ENCODE results near the gene NUP210. TPM values are rescaled to one million over a fixed set of nuclear protein-coding genes. Genes with fewer than 3 reads are reported as not detected.

The NUP210 gene
- total and polyA plus RNA-seq, 2 donors (not counting 3 experiments of a cell fraction or from before 2014, with no cell fraction given): 0.14 to 0.84 TPM

- Histone ChIP-seq H4K20me1 (replicated peaks; ENCODE audit: control insufficient read depth, extremely low read depth, insufficient read depth, low read length) (no peaks in the 10 kb centered on the region), H3K4me1 (ENCODE audit: control insufficient read depth, extremely low read depth, insufficient read depth, low read length) (no peaks in the 10 kb centered on the region), H3K9me3 (replicated peaks; ENCODE audit: control insufficient read depth, insufficient read depth, low read length) (no peaks in the 10 kb centered on the region), H3K27ac (ENCODE audit: insufficient read depth, low read depth, low read length) (no peak overlapping the region), H3K4me2 (ENCODE audit: insufficient read depth, low read length) (no peak overlapping the region), H3K9me1 (replicated peaks; ENCODE audit: control insufficient read depth, extremely low read depth, insufficient read depth, low read length) (no peaks in the 10 kb centered on the region), H3K9ac (replicated peaks; ENCODE audit: extremely low read depth, insufficient read depth, low read length) (no peak overlapping the region), H3K36me3 (ENCODE audit: control insufficient read depth in 2 of 2, extremely low read depth in 1 of 2, insufficient read depth in 2 of 2, low read length in 2 of 2) (no peaks in the 10 kb centered on the region), H2AFZ (ENCODE audit: low read depth, low read length) (no peak overlapping the region), H3K27me3 (ENCODE audit: control insufficient read depth in 2 of 2, insufficient read depth in 2 of 2, low read length in 2 of 2) (no peaks in the 10 kb centered on the region), H3K79me2 (ENCODE audit: control insufficient read depth, insufficient read depth, low read length) (no peaks in the 10 kb centered on the region), H3K4me3 (replicated peaks in 1 of 3; ENCODE audit: insufficient read depth in 1 of 3, low read depth in 1 of 3, low read length in 3 of 3) (no peak overlapping the region)
- FAIRE-seq (no peak), DNase-seq (ENCODE audit: low read depth, low spot score) (no peak)
- intact Hi-C loops (cut with micrococcal nuclease) (no loop called here), dilution Hi-C loops (cut with MboI; ENCODE audit: extremely low pct_ligation_motif_present, low sequenced_read_pairs) (no loop called here)
- CTCF ChIA-PET: interaction anchor here (1.1 to 2.3 kb wide), 2 partner anchors 12 to 25 kb away, joined by 4 to 7 read pairs; no protein-coding TSS in a partner anchor
- no peak for TF ChIP-seq CTCF (IDR thresholded peaks at IDR 0.05; ENCODE audit: extremely low read depth in 1 of 2, insufficient read depth in 1 of 2, low read depth in 1 of 2, low read length in 2 of 2)
- no peak for TF ChIP-seq EZH2 (IDR thresholded peaks at IDR 0.05; ENCODE audit: borderline replicate concordance, low read depth, low read length, severe bottlenecking)
- TF ChIP-seq JUN (IDR thresholded peaks at IDR 0.05; ENCODE audit: borderline replicate concordance, insufficient read depth, insufficient read length, low read depth): no peak
- no peak for TF ChIP-seq GATA2 (IDR thresholded peaks at IDR 0.05; ENCODE audit: insufficient read depth, insufficient read length, low read depth, low read length)
- no peak for TF ChIP-seq POLR2A (IDR thresholded peaks at IDR 0.05; ENCODE audit: low read depth, low read length)
- TF ChIP-seq MAX (IDR thresholded peaks at IDR 0.05; ENCODE audit: insufficient read depth, insufficient read length): no peak
- TF ChIP-seq FOS (IDR thresholded peaks at IDR 0.05; ENCODE audit: borderline replicate concordance, insufficient read depth, low read length): no peak
- TF ChIP-seq POLR2AphosphoS5 (IDR thresholded peaks at IDR 0.05; ENCODE audit: insufficient read depth, low read depth, low read length): no peak
- no peak for TF ChIP-seq MYC (IDR thresholded peaks at IDR 0.05; ENCODE audit: low read depth, low read length)
- BruUV-seq (replicated peaks): no TSS peak
- POLR2A ChIA-PET: no interaction called here
These were observed 7.8 kb upstream of the NUP210 start for GRCh38 chr3:13427662-13428603.

Measured in endothelial cell of umbilical vein (primary cell).